Parathyroid adenoma (tissue), 2 donors: ENCODE results near the gene GALNT8.

Source experiments
- H2AFZ ChIP-seq: fragments of 300-600 bp; sonication (generic); one replicate; pipeline ENCODE4 v1.7.0; 2017; ENCODE audit warnings: antibody characterized with exemption, mild to moderate bottlenecking
- H3K27ac ChIP-seq: fragments of 300-600 bp; sonication (generic); one replicate; pipeline ENCODE4 v1.7.0; 2017
- H3K27me3 ChIP-seq: fragments of 300-600 bp; sonication (generic); one replicate; pipeline ENCODE4 v1.7.0; 2017; ENCODE audit warnings: low read length; ENCODE audit not compliant: control insufficient read depth, insufficient read depth
- H3K36me3 ChIP-seq: fragments of 300-600 bp; sonication (generic); one replicate; pipeline ENCODE4 v1.7.0; 2017; ENCODE audit warnings: low read length; ENCODE audit not compliant: control insufficient read depth, insufficient read depth
- H3K4me1 ChIP-seq: fragments of 300-600 bp; sonication (generic); one replicate; pipeline ENCODE4 v1.7.0; 2017; ENCODE audit warnings: control low read depth
- H3K4me2 ChIP-seq: fragments of 300-600 bp; sonication (generic); one replicate; pipeline ENCODE4 v1.7.0; 2017; ENCODE audit warnings: low read length
- H3K4me3 ChIP-seq: fragments of 300-600 bp; sonication (generic); one replicate; pipeline ENCODE4 v1.7.0; 2017; ENCODE audit warnings: low read depth, low read length
- H3K79me2 ChIP-seq: fragments of 300-600 bp; sonication (generic); one replicate; pipeline ENCODE4 v1.7.0; 2017; ENCODE audit warnings: control low read depth
- H3K9ac ChIP-seq: fragments of 300-600 bp; sonication (generic); one replicate; pipeline ENCODE4 v1.7.0; 2017; ENCODE audit warnings: mild to moderate bottlenecking
- H3K9me3 ChIP-seq: fragments of 300-600 bp; sonication (generic); one replicate; pipeline ENCODE4 v1.7.0; 2017; ENCODE audit warnings: low read length; ENCODE audit not compliant: control insufficient read depth
- CTCF ChIP-seq: fragments of 300-600 bp; sonication (generic); IDR thresholded peaks from one replicate; pipeline ENCODE4 v1.7.0; 2017; ENCODE audit warnings: antibody characterized with exemption, mild to moderate bottlenecking
- donor health status: primary hyperparathyroidism.

GALNT8 gene

DNA sequence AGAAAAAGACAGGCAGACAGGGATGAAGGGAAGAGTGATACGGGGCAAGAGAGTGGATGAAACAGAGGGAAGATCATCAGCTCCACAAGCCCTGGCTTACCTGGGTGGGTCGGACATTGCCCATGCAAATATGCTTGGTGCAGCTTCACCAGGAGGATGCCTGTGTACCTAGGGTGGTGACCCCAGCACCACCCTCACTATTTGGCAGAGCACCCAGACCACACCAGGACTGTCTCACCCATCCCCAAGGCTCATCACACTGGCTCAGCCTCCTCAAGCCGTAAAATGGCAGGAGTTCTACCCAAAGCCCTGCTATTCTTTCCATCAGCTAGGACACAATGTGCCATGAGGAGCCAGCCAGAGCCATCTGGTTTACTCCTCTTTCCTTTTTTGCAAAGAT is 3.0 kb downstream of the GALNT8 start:
- H3K9me3 ChIP-seq: no peaks in the 10 kb centered on the region
- H3K27me3 ChIP-seq: no peaks in the 10 kb centered on the region
- H3K79me2 ChIP-seq: no peaks in the 10 kb centered on the region
- no peak overlapping the region for H3K4me3 ChIP-seq
- H3K36me3 ChIP-seq: no peaks in the 10 kb centered on the region
- no peak overlapping the region for H3K4me2 ChIP-seq
- H3K9ac ChIP-seq: no peak overlapping the region
- no peaks in the 10 kb centered on the region for H3K4me1 ChIP-seq
- TF ChIP-seq CTCF: no peak
- H2AFZ ChIP-seq: no peak overlapping the region
- no peak overlapping the region for H3K27ac ChIP-seq

- no peak overlapping the region for H2AFZ ChIP-seq
- H3K79me2 ChIP-seq: no peaks in the 10 kb centered on the region
- no peaks in the 10 kb centered on the region for H3K27me3 ChIP-seq
- no peaks in the 10 kb centered on the region for H3K36me3 ChIP-seq
- H3K4me2 ChIP-seq: no peak overlapping the region
- no peak overlapping the region for H3K9ac ChIP-seq
- no peaks in the 10 kb centered on the region for H3K4me1 ChIP-seq
- H3K9me3 ChIP-seq: no peaks in the 10 kb centered on the region
- no peak for TF ChIP-seq CTCF
- H3K4me3 ChIP-seq: no peak overlapping the region
- H3K27ac ChIP-seq: no peak overlapping the region
These were observed 4.9 kb downstream of the GALNT8 start for GRCh38 chr12:4725057-4725456.

- H3K79me2 ChIP-seq: no peaks in the 10 kb centered on the region
- H3K36me3 ChIP-seq: no peaks in the 10 kb centered on the region
- H3K4me2 ChIP-seq: no peak overlapping the region
- no peak overlapping the region for H3K9ac ChIP-seq
- H3K4me1 ChIP-seq: no peaks in the 10 kb centered on the region
- no peaks in the 10 kb centered on the region for H3K27me3 ChIP-seq
- no peak for TF ChIP-seq CTCF
- H3K9me3 ChIP-seq: no peaks in the 10 kb centered on the region
- no peak overlapping the region for H3K4me3 ChIP-seq
- H3K27ac ChIP-seq: no peak overlapping the region
- H2AFZ ChIP-seq: no peak overlapping the region
These were observed 14.6 kb downstream of the GALNT8 start for GRCh38 chr12:4734625-4735340.

GRCh38 chr12:4736091-4736490 is 15.9 kb downstream of the GALNT8 start:
- H3K36me3 ChIP-seq: no peaks in the 10 kb centered on the region
- H3K9me3 ChIP-seq: no peaks in the 10 kb centered on the region
- H2AFZ ChIP-seq: no peak overlapping the region
- no peak for TF ChIP-seq CTCF
- H3K27ac ChIP-seq: no peak overlapping the region
- H3K27me3 ChIP-seq: no peaks in the 10 kb centered on the region
- H3K9ac ChIP-seq: no peak overlapping the region
- no peak overlapping the region for H3K4me2 ChIP-seq
- no peak overlapping the region for H3K4me3 ChIP-seq
- no peaks in the 10 kb centered on the region for H3K4me1 ChIP-seq
- no peaks in the 10 kb centered on the region for H3K79me2 ChIP-seq

DNA sequence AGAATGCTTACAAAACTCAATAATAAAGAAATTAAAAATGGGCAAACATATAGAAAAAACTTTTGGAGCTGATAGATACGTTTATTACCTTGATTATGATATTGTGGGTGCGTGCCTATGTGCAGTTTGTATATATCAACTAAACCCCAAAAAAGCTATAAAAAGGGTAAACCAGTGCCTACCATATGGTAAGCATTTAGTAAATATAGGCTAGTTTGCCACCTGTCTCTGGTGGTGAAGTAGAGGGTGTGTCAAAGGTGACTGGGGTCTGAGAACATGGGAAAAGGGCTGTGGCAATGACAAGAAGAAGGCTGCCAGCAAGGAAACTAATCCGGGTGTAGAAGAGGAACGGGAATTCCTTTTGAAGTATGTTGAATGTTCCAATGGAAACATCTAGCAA is 18.3 kb downstream of the GALNT8 start:
- no peaks in the 10 kb centered on the region for H3K9me3 ChIP-seq
- no peak overlapping the region for H2AFZ ChIP-seq
- H3K9ac ChIP-seq: no peak overlapping the region
- TF ChIP-seq CTCF: no peak
- no peaks in the 10 kb centered on the region for H3K79me2 ChIP-seq
- H3K4me1 ChIP-seq: no peaks in the 10 kb centered on the region
- H3K27me3 ChIP-seq: no peaks in the 10 kb centered on the region
- H3K4me3 ChIP-seq: no peak overlapping the region
- H3K4me2 ChIP-seq: no peak overlapping the region
- no peaks in the 10 kb centered on the region for H3K36me3 ChIP-seq
- no peak overlapping the region for H3K27ac ChIP-seq
